Measurements from ENCODE around the gene EGFLAM.
A peak's percentile ranks its signal among the peaks of the same experiment; 100 is the strongest.

EGFLAM gene

GRCh38 chr5:38452201-38452600 is 193.8 kb downstream of the EGFLAM start:
- no peak for DNase-seq

DNA sequence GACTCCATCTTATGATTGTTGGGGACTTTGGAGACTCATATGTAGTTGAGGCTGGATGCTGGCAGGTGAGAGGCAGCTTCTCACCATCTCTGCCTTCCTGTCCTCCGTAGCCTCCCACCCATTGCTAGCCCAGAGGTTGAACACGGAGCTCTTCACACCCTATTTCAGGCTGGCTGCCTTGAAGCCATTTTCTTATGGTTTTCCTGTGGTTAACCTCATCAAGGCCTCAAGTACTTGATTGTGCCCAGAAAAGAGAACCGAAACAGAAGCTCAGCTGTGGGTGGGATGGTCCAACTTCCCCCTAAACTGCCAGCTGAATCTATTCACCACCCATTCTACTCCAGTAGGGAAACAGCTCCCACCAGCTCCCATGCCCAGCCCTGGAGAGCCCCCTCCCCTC is 195.1 kb downstream of the EGFLAM start:
- peak in 4 of 6 experiments; percentile 12 to 77 (median 75) for DNase-seq

DNA sequence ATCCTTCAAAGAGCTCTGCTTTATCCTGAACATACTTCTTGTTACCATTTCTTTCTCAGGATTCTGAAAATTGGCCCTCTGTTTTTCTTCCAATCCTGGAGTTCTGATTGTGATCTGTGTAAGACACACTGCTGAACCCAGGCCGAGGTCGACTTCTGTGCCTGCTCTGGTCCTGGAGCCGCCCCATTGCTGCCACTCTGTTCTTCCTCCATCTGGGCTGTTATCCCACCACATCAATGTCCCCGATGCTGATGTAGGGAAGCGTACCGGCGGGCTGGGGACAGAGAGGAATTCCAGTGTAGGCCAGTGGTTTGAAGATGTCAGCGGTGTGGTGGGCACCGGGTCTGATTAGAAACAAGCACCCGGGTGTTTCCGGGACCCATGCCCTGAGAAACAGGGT is 195.6 kb downstream of the EGFLAM start:
- no peak for DNase-seq

- no peak for DNase-seq
These were observed 197.5 kb downstream of the EGFLAM start for GRCh38 chr5:38455796-38456330.

GRCh38 chr5:38456657-38457399 is 198.5 kb downstream of the EGFLAM start:
- no peak for DNase-seq

DNA sequence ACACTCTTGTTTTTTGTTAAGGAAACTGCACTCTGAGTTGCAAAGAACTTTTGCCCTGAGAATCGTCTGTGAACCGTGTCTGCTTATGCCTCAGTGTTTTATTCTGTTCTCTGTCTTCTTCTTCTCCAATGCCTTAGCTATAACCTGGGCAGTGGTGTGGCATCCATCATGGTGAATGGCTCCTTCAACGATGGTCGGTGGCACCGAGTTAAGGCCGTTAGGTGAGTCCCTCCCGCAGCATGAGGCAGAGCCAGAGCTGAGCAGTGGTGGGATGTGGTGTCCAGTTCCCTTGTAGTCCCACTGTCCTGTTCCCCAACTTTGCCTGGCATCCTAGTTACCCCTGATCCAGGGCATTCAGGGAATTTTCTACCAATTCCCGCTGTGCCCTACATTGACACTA is 199.8 kb downstream of the EGFLAM start:
- no peak for DNase-seq

- DNase-seq, result no peak
These were observed 204.7 kb downstream of the EGFLAM start for GRCh38 chr5:38462976-38463633.

- DNase-seq, result no peak
These were observed 205.5 kb downstream of the EGFLAM start for GRCh38 chr5:38463634-38464521.

GRCh38 chr5:38465061-38465460 is 206.7 kb downstream of the EGFLAM start:
- DNase-seq, result no peak

DNA sequence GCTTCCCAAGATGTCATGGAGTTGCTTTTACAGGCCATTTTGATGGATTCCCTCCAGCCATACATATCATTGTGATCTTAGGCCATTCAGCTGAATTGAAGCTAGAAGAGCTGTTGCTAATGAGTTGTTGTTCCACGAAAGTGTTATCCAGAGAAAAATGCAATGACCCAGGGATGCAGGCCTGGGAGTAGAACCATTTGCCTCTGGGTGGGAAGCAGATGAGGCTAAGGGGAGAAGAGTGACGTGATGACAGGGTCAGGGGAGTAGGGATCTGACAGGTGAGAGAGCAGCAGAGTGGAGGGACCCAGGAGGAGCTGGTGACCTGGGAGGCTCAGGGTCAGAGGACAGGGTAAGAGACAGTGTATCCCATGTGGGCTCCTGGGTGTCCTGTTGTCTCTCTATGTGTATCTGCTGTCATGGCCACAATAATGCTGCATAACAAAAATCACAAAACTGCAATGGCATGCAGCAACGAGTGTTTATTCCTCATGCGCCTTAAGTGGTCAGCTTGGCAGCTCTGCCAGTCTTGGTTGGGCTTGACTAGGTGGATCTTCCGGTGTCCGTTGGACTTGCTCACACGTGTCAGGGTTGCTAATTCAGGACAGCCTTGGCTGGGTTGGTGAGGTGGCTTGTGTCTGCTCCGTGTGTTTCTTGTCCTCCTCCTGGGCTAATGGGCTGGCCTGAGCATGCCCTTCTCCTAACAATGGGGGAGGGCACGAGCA is 207.5 kb downstream of the EGFLAM start:
- DNase-seq, result no peak

DNA sequence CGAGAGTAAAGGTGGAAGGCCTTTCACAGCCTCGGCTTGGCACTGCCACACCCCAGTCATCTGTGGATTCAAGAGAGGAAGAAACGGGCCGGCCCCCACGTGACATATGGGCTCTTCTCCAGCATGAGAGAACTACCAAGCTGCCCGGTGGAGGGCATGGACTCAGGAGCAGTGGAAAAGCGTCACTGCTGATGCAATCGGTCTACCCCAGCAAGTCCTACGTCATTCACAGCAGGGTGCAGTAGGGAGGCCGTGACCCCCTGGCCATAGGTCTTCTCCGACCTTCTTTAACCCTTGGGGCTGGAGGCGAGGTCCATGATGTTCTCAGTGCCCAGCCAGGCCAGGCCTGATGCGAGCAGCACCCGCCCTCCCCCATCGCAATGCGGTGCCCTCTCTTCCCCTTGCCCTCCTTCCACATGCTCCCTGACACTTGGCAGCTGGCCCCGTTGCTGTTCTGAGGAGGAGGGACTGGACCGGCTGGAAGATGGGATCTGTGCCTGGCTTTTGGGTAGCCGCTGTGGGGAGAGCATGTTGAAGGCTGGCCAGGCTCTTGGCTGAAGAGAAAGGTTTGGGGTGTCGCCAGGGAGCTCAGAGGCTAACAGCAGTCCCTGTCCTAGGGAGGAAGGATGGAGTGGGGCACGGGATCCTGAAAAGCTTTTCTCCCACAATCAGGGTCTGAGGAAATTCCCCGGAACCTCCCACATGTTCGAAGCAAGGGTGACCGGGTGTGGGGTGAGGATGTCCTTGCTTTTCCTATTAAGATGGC is 208.2 kb downstream of the EGFLAM start:
- no peak for DNase-seq

DNA sequence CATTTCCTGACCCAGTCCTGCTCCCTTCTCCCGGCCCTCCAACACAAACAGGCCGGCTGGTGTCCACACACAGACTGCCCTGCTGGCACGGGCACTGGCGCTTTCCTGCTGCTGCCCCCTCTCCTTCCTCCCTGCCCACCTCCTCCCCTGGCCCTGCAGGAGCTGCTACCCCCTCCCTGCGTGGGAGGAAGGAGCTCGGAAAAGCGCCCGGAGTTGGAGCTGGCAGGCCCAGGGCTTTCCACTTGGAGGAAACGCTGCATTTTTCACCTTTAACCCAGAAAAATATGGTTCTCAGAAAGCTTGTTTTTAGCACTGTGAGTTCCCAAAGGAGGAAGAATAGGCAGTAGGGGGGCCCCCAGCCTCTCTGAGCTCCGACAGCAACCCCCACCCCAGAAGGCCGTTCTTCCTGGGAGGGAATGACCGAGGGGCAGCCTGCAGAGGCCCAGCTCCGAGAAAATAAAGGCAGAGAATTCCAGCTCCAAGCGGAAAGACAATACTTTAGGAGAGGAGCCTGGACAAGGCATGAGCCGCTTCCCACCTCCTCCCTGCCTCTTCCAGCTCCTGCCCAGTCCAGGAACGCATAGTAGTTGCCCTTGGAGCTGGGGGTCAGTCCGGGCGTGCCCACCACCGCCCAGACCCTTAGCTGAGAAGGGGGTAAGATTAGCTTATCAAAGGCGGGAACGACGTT is 209.1 kb downstream of the EGFLAM start:
- no peak for DNase-seq

DNA sequence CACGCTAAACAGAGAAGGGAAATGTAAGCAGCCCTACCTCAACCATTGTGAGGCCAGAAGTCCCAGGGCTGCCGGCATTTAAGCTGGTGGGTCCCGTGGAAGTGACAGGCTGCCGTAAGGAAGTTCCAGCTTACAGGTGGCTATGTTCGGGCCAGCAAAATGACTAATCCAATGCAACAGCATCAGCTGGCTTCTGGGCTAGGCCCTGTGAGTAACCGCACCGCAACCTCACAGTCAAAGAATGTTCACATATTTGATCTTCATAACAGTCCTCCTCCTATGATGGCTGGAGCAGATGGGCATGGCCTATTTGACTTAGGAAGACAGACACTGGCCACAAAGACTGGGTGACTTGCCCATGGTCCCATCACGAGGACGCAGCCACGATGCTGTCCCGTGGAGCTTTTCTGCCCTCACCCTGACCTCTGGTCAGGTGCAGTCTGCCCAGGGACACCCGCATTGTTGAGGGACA is 209.9 kb downstream of the EGFLAM start:
- DNase-seq, result no peak

- DNase-seq, result no peak
These were observed 210.8 kb downstream of the EGFLAM start for GRCh38 chr5:38468978-38469706.

- DNase-seq, result no peak
These were observed 211.4 kb downstream of the EGFLAM start for GRCh38 chr5:38469707-38470267.

DNA sequence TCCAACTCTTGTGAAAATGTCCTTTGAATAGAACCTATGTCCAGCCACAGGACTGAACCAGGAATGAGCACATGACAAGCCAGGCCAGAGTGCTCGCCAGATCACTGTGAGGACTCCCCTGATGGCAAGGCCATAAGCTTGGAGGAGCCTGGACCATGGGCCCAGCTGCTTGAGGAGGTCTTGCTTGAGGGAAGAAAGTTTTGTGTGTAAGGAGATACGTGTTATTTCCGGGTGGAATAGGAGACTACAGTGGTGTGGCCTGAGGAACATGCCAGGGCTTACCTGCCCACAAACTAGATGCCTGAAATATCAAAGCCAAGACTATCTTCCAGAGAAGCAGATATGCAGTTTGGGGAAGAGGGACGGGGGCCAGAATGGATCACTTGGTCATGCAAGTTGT is 213.3 kb downstream of the EGFLAM start:
- DNase-seq, result no peak

DNA sequence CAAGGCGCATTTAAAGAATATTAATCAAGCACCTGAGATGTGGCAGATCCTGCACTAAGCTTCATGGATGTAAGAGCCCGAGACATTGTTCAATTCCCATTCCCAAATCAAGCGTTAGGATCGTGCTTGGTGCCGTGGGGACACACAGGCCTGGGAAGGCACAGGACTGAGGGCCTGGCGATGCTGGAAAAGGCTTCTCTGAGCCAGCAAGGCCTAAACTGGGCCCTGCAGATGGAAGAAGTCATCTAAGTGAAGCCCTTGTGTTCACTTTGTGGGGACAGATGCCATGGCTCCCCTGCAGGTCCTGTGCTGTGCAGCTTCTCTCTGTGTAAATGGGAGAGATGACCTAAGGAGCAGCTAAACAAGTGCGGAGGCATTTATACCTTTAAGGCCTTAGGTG is 214.2 kb downstream of the EGFLAM start:
- DNase-seq, result no peak

GRCh38 chr5:38473008-38473407 is 214.6 kb downstream of the EGFLAM start:
- DNase-seq, result no peak

DNA sequence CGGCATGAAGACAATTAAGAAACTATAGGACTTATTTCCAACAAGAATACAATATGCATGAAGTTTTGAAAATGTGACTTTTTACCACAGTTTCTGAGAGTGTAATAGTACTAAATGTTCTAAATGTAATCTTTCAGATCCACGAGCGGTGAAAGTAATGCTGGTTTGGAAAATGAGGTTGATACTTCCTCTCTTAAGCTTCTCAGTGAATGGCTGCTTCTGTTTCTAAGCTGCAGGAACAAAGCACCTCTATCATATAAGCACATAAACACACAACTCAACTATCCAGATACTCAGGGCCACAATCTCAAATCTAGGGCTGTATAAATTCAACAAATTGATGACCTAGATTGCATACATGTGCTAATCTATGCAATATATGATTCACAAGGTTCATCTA is 219.8 kb downstream of the EGFLAM start:
- DNase-seq, result no peak

DNA sequence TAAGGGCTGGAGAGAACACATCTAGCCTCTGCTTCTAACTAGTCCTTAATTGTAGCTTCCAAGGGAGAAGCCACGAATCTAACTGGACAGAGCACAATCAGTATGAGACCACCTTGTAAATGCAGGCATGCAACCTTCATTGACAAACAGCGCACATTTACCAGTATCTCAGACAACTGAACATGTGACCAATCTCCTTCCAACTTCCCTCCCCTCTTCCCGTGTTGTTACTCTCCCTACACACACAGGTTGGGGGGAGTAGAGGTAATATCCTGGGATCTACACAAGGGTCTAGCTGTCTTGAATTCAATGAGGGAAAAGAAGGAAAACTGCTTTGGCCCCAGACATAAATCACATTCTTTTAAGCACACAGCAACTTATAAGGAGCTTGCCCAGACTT is 220.5 kb downstream of the EGFLAM start:
- no peak for DNase-seq
